K562 (cell line): Measurements from ENCODE around the gene ARHGAP10. TPM values are rescaled to one million over a fixed set of nuclear protein-coding genes. Genes with fewer than 3 reads are reported as not detected.

ENCODE experiments used
- ATAC-seq: fragments of 200-7000 bp; cut with Tn5 transposase; 3 replicates; pipeline ENCODE4 v1.9.1; 2020; ENCODE audit warnings: moderate library complexity
- BruUV-seq: library from RNA; stranded (reverse); fragments of 400-500 nt; replicated peaks from 2 replicates; lab custom pipeline; 2021; lab: Mats Ljungman, UMichigan
- CTCF ChIA-PET: fragments of 300-600 bp; formaldehyde crosslinking; extraction: SDS; loops from one replicate; lab custom pipeline; 2021; ENCODE audit warnings: low intra/inter-chr PET ratio; lab: Yijun Ruan, JAX
- POLR2A ChIA-PET: fragments of 300-600, 350-650 bp; sonication (Branson Sonifier 250); formaldehyde crosslinking; extraction: SDS; loops from one replicate; lab custom pipeline; 2021; ENCODE audit warnings: antibody characterized with exemption, inconsistent platforms; lab: Yijun Ruan, JAX
- DNase-seq, 4 experiments: peaks; one replicate each; pipeline versions ENCODE4 v3.0.0 to v3.0.0-alpha.2; 2011 to 2018; ENCODE audit warnings: low spot score in 3 of 4, mixed read lengths in 3 of 4; ENCODE audit errors: extremely low read depth in 1 of 4
- FAIRE-seq: peaks from 2 replicates; lab custom pipeline; 2011; peaks lifted over from hg19 to GRCh38; lab: Jason Lieb, UNC
- H2AFZ ChIP-seq: 2 replicates; pipeline ENCODE4 v1.6.0; 2011; ENCODE audit warnings: low read depth, low read length, control low read depth, inconsistent platforms
- H3K27ac ChIP-seq: fragments of 200-600 bp; 3 replicates; pipeline ENCODE4 v1.8.0; 2011; ENCODE audit warnings: low read depth, mild to moderate bottlenecking, control low read depth, inconsistent platforms, low read length, moderate library complexity, mixed read lengths; ENCODE audit errors: extremely low read depth
- H3K27me3 ChIP-seq, 2 experiments: fragments of 300-600 bp in 1 of 2; 2 replicates in 1 of 2; 3 replicates in 1 of 2; pipeline versions ENCODE4 v1.6.0 to v1.8.0; 2011; ENCODE audit warnings: inconsistent platforms in 2 of 2, low read length in 2 of 2, mild to moderate bottlenecking in 1 of 2, mixed read lengths in 1 of 2, moderate library complexity in 1 of 2; ENCODE audit not compliant: control insufficient read depth in 2 of 2, insufficient read depth in 2 of 2
- H3K36me3 ChIP-seq: fragments of 300-600 bp; 3 replicates; pipeline ENCODE4 v1.8.0; 2011; ENCODE audit warnings: mild to moderate bottlenecking, low read length, inconsistent platforms; ENCODE audit not compliant: control insufficient read depth, insufficient read depth
- H3K4me1 ChIP-seq, 2 experiments: fragments of 200-600 bp in 1 of 2; replicated peaks in 1 of 2; 2 replicates in 1 of 2; 3 replicates in 1 of 2; pipeline versions ENCODE4 v1.5.1 to v1.8.0; 2011; ENCODE audit warnings: inconsistent platforms in 2 of 2, low read length in 2 of 2, mild to moderate bottlenecking in 1 of 2, mixed read lengths in 1 of 2, moderate library complexity in 1 of 2; ENCODE audit not compliant: control insufficient read depth in 2 of 2, insufficient read depth in 2 of 2
- H3K4me2 ChIP-seq: 2 replicates; pipeline ENCODE4 v1.6.1; 2011; ENCODE audit warnings: low read length, control low read depth, inconsistent platforms, mixed read lengths; ENCODE audit not compliant: insufficient read depth
- H3K4me3 ChIP-seq: fragments of 200-600 bp; sonication (generic), shearing (Covaris generic); 2 replicates; pipeline ENCODE4 v1.5.1; 2016; ENCODE audit warnings: control low read depth, inconsistent platforms
- H3K79me2 ChIP-seq: fragments of 200-600 bp; 3 replicates; pipeline ENCODE4 v1.8.0; 2011; ENCODE audit warnings: low read length, inconsistent platforms; ENCODE audit not compliant: control insufficient read depth, insufficient read depth
- H3K9ac ChIP-seq, 2 experiments: 2 replicates each; pipeline versions ENCODE4 v1.6.0 to v1.6.1; 2011; ENCODE audit warnings: low read depth in 2 of 2, low read length in 2 of 2, control low read depth in 1 of 2, inconsistent platforms in 1 of 2, mild to moderate bottlenecking in 1 of 2, mixed read lengths in 1 of 2; ENCODE audit not compliant: insufficient read depth in 1 of 2
- H3K9me1 ChIP-seq: one replicate; pipeline ENCODE4 v1.6.0; 2011; ENCODE audit warnings: inconsistent platforms, mild to moderate bottlenecking, low read length, moderate library complexity; ENCODE audit not compliant: control insufficient read depth, insufficient read depth
- H3K9me3 ChIP-seq: replicated peaks from 2 replicates; pipeline ENCODE4 v1.5.1; 2011; ENCODE audit warnings: low read depth, low read length, inconsistent platforms; ENCODE audit not compliant: control insufficient read depth, insufficient read depth
- H4K20me1 ChIP-seq: replicated peaks from 2 replicates; pipeline ENCODE4 v1.6.1; 2011; ENCODE audit warnings: low read length, inconsistent platforms, mixed read lengths; ENCODE audit not compliant: control insufficient read depth, insufficient read depth
- CEBPG ChIP-seq, 3 experiments: fragments of 200-800 bp in 1 of 3; sonication (Bioruptor generic) in 1 of 3; sonication (generic) in 1 of 3; formaldehyde crosslinking in 1 of 3; IDR thresholded peaks in 2 of 3; conservative IDR thresholded peaks in 1 of 3; 2 replicates each; pipeline versions ENCODE4 v1.6.1 to v1.8.0; 2016 to 2022; ENCODE audit warnings: missing compliant biosample characterization in 2 of 3, missing genetic modification characterization in 2 of 3, mild to moderate bottlenecking in 1 of 3, missing genetic modification reagents in 1 of 3
- EHMT2 ChIP-seq: fragments of 450-650 bp; IDR thresholded peaks from 2 replicates; pipeline ENCODE4 v1.6.1; 2018; ENCODE audit warnings: antibody characterized with exemption
- HNRNPK ChIP-seq: fragments of 200-400 bp; formaldehyde crosslinking; IDR thresholded peaks from one replicate; pipeline ENCODE4 v1.6.1; 2018; ENCODE audit warnings: mild to moderate bottlenecking, low read depth, low read length; ENCODE audit not compliant: poor library complexity, severe bottlenecking
- ILF3 ChIP-seq: fragments of 450-650 bp; IDR thresholded peaks from 2 replicates; pipeline ENCODE4 v1.6.1; 2018; ENCODE audit warnings: antibody characterized with exemption, mild to moderate bottlenecking, moderate library complexity, borderline replicate concordance
- PML ChIP-seq: IDR thresholded peaks from 2 replicates; pipeline ENCODE4 v1.6.1; 2012; ENCODE audit warnings: low read length, inconsistent platforms
- POLR2A ChIP-seq: fragments of 450-650 bp; conservative IDR thresholded peaks from 2 replicates; pipeline ENCODE4 v1.6.1; 2016
- TAL1 ChIP-seq: fragments of 450-650 bp; IDR thresholded peaks from 2 replicates; pipeline ENCODE4 v1.6.1; 2016; ENCODE audit warnings: mild to moderate bottlenecking
- TSC22D4 ChIP-seq: fragments of 450-650 bp; IDR thresholded peaks from 2 replicates; pipeline ENCODE4 v1.6.1; 2016; ENCODE audit warnings: missing genetic modification characterization, missing biosample characterization, control low read depth
- ZNF408 ChIP-seq: fragments of 250-450 bp; sonication (Bioruptor Pico); IDR thresholded peaks from 2 replicates; pipeline ENCODE4 v1.4.0; 2020; ENCODE audit warnings: low read depth, mild to moderate bottlenecking, moderate library complexity
- ZNF644 ChIP-seq: fragments of 200-800 bp; sonication (Bioruptor generic); IDR thresholded peaks from 2 replicates; pipeline ENCODE4 v1.6.1; 2016; ENCODE audit warnings: low read depth, missing genetic modification characterization, missing compliant biosample characterization
- WGBS: fragments of 100-300 bp; shearing (Covaris generic); methylation state at CpG from one replicate; pipeline ENCODE4 v1.1.6; 2016; ENCODE audit warnings: low coverage, mixed read lengths; ENCODE audit not compliant: insufficient coverage; ENCODE audit errors: missing lambda C conversion rate; 5-methylcytosine and 5-hydroxymethylcytosine counted together
- in situ Hi-C: fragments of 300-500 bp; cut with MboI; formaldehyde crosslinking; loops from 4 replicates; pipeline ENCODE4 v1.15.0; 2018; ENCODE audit warnings: inconsistent platforms, mixed read lengths
- intact Hi-C: fragments of 100-400 bp; cut with micrococcal nuclease; formaldehyde crosslinking; loops from 2 replicates; pipeline ENCODE4 v1.14.2; 2022
- polyA plus RNA-seq, 8 experiments: library from polyadenylated mRNA; depleted of rRNA in 4 of 8; stranded (reverse) in 5 of 8; unstranded in 3 of 8; fragments of >200 nt; fragmentation: Nextera tagmentation in 2 of 8; fragmentation: Illumina TruSeq in 1 of 8; extraction: Ambion mirVana in 2 of 8; extraction: Trizol in 1 of 8; gene quantifications; 2 replicates each; pipeline versions ENCODE4 v1.2.1 to v1.2.3, GENCODE V29; 2011 to 2014; ENCODE audit warnings: inconsistent platforms in 1 of 8, missing spikeins in 1 of 8
- total RNA-seq, 7 experiments: library from RNA; depleted of rRNA in 6 of 7; stranded (reverse); fragments of >200 nt in 6 of 7; fragmentation: Illumina TruSeq in 2 of 7; extraction: Trizol in 2 of 7; gene quantifications; 2 replicates each; pipeline versions ENCODE4 v1.2.1 to v1.2.3, GENCODE V29; 2011 to 2021; ENCODE audit warnings: low replicate concordance in 1 of 7
- TF ChIP-seq, protein P1 (sequence below): sonication (generic); formaldehyde crosslinking; IDR thresholded peaks from 2 replicates; pipeline ENCODE4 v1.8.1; 2023; ENCODE audit warnings: mild to moderate bottlenecking, missing genetic modification reagents
- TF ChIP-seq, protein P2 (sequence below), 2 experiments: fragments of 450-650 bp; IDR thresholded peaks; 2 replicates each; pipeline ENCODE4 v1.6.1; 2018; ENCODE audit warnings: mild to moderate bottlenecking in 2 of 2, low read depth in 1 of 2; ENCODE audit not compliant: partially characterized antibody in 2 of 2
- TF ChIP-seq, protein P3 (sequence below): sonication (generic); formaldehyde crosslinking; IDR thresholded peaks from 2 replicates; pipeline ENCODE4 v1.8.1; 2023; ENCODE audit warnings: mild to moderate bottlenecking, missing genetic modification reagents

The ARHGAP10 gene
- total and polyA plus RNA-seq, 9 of the 15 experiments (the other 6 are each of a cell fraction or from before 2014, with no cell fraction given): 0.03 to 0.22 (median 0.06) TPM; not detected in 3

DNA sequence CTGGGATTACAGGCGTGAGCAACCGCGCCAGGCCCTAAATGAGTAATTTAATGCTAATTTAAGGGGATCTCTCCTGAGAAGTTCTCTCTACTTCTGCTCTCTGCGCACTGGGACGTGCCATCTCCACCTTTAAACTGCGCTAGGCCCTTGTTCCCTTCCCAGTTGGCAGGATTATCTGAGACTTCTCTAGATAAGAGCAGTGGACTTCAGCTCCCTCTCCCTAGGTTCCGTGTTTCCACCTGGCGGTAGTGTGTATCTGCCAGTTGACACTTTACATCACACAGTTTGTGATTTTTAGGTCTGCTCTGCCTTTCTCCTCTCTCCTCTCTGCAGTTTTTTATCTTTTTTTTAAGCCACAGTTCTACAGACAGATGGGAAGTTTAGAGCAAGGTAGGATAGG, 40.2 kb downstream of the ARHGAP10 start (continued):
- no peak for TF ChIP-seq ILF3

DNA sequence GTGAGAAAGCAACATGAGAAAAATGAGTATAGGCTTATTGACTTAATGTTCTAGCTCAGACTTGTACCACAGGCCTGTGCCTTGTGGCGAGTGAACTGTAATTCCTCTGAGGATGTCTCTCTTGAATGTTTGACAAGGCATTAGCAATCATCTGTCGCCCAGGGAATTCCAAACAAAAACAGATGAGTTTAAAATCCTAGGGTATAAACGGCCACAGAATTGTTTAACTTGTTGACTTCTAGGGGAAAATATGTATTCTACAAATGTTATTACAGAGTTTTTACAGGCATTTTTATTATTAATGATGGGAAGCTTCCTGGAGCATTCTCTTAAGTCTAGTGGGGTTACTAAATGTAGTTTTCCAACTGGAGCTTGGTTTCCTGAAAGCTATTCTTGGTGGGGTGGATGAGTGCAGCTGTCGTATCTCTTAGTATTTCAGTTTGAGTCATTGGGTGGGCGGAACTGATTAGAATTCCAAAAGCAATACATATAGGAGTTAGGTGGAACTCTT, 40.6 kb downstream of the ARHGAP10 start:
- in situ Hi-C loops (no loop called here), intact Hi-C loops (no loop called here)
- ChIA-PET POLR2A (interaction anchor here (0.8 kb wide), 1 partner anchor 19 kb away, joined by 3 read pairs; no protein-coding TSS in a partner anchor), CTCF (no interaction called here)
- Histone ChIP-seq H3K9me3 (no peaks in the 10 kb centered on the region), H3K4me1 (no peaks in the 10 kb centered on the region; a peak in 1 of 5 replicates), H3K79me2 (no peaks in the 10 kb centered on the region), H2AFZ (no peak overlapping the region), H3K36me3 (no peaks in the 10 kb centered on the region), H3K4me3 (no peak overlapping the region), H3K27me3 (peaks cover 0 to 8% of the 10 kb centered on the region in 2 experiments; a peak in 3 of 5 replicates), H3K9ac (no peak overlapping the region), H4K20me1 (no peaks in the 10 kb centered on the region), H3K27ac (no peak overlapping the region), H3K4me2 (no peak overlapping the region), H3K9me1 (no peaks in the 10 kb centered on the region)
- ATAC-seq (no peak), FAIRE-seq (no peak), DNase-seq (no peak)
- BruUV-seq: no TSS peak
- WGBS: 0% methylated on average over 5 of the region's 5 CpGs
- TF ChIP-seq, protein P1, sequence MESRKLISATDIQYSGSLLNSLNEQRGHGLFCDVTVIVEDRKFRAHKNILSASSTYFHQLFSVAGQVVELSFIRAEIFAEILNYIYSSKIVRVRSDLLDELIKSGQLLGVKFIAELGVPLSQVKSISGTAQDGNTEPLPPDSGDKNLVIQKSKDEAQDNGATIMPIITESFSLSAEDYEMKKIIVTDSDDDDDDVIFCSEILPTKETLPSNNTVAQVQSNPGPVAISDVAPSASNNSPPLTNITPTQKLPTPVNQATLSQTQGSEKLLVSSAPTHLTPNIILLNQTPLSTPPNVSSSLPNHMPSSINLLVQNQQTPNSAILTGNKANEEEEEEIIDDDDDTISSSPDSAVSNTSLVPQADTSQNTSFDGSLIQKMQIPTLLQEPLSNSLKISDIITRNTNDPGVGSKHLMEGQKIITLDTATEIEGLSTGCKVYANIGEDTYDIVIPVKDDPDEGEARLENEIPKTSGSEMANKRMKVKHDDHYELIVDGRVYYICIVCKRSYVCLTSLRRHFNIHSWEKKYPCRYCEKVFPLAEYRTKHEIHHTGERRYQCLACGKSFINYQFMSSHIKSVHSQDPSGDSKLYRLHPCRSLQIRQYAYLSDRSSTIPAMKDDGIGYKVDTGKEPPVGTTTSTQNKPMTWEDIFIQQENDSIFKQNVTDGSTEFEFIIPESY (CRISPR knock-in tag): no peak
- no peak for TF ChIP-seq ZNF644 (tag)
- no peak for TF ChIP-seq EHMT2
- TF ChIP-seq, protein P2, sequence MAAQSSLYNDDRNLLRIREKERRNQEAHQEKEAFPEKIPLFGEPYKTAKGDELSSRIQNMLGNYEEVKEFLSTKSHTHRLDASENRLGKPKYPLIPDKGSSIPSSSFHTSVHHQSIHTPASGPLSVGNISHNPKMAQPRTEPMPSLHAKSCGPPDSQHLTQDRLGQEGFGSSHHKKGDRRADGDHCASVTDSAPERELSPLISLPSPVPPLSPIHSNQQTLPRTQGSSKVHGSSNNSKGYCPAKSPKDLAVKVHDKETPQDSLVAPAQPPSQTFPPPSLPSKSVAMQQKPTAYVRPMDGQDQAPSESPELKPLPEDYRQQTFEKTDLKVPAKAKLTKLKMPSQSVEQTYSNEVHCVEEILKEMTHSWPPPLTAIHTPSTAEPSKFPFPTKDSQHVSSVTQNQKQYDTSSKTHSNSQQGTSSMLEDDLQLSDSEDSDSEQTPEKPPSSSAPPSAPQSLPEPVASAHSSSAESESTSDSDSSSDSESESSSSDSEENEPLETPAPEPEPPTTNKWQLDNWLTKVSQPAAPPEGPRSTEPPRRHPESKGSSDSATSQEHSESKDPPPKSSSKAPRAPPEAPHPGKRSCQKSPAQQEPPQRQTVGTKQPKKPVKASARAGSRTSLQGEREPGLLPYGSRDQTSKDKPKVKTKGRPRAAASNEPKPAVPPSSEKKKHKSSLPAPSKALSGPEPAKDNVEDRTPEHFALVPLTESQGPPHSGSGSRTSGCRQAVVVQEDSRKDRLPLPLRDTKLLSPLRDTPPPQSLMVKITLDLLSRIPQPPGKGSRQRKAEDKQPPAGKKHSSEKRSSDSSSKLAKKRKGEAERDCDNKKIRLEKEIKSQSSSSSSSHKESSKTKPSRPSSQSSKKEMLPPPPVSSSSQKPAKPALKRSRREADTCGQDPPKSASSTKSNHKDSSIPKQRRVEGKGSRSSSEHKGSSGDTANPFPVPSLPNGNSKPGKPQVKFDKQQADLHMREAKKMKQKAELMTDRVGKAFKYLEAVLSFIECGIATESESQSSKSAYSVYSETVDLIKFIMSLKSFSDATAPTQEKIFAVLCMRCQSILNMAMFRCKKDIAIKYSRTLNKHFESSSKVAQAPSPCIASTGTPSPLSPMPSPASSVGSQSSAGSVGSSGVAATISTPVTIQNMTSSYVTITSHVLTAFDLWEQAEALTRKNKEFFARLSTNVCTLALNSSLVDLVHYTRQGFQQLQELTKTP (IDR thresholded peaks at IDR 0.05; ENCODE audit: low read depth in 1 of 2, partially characterized antibody in 2 of 2): no peak
- no peak for TF ChIP-seq TSC22D4 (tag)
- no peak for TF ChIP-seq PML
- no peak for TF ChIP-seq CEBPG (CRISPR knock-in tag; IDR thresholded peaks at IDR 0.05)
- TF ChIP-seq CEBPG (tag; conservative IDR thresholded peaks at IDR 0.05 in 1 of 2, IDR thresholded peaks at IDR 0.05 in 1 of 2): no peak
- no peak for TF ChIP-seq ZNF408 (CRISPR knock-in tag)
- no peak for TF ChIP-seq TAL1
- TF ChIP-seq, protein P3, sequence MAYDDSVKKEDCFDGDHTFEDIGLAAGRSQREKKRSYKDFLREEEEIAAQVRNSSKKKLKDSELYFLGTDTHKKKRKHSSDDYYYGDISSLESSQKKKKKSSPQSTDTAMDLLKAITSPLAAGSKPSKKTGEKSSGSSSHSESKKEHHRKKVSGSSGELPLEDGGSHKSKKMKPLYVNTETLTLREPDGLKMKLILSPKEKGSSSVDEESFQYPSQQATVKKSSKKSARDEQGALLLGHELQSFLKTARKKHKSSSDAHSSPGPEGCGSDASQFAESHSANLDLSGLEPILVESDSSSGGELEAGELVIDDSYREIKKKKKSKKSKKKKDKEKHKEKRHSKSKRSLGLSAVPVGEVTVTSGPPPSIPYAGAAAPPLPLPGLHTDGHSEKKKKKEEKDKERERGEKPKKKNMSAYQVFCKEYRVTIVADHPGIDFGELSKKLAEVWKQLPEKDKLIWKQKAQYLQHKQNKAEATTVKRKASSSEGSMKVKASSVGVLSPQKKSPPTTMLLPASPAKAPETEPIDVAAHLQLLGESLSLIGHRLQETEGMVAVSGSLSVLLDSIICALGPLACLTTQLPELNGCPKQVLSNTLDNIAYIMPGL (CRISPR knock-in tag): no peak
- no peak for TF ChIP-seq POLR2A
- no peak for TF ChIP-seq HNRNPK
